Measurements from ENCODE around the gene LGALS9.

DNA sequence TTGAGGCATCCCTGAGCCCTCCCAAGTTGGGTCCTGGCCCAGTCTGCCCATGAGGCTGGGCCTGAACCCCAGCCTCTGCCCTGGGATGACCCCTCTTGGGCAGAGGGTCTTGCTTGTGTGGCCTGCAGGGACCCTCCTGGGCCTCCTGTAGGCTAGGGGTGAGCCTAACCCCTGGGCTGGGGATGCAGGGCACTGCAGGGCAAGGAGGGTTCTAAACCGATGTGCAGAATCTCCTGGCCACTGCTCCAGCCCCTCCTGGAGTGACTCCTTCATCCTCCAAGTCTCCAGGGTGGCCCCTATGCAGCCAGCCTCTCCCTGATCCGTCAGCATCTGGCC lies 37.5 kb downstream of the LGALS9 start:
- TF ChIP-seq, protein P1, sequence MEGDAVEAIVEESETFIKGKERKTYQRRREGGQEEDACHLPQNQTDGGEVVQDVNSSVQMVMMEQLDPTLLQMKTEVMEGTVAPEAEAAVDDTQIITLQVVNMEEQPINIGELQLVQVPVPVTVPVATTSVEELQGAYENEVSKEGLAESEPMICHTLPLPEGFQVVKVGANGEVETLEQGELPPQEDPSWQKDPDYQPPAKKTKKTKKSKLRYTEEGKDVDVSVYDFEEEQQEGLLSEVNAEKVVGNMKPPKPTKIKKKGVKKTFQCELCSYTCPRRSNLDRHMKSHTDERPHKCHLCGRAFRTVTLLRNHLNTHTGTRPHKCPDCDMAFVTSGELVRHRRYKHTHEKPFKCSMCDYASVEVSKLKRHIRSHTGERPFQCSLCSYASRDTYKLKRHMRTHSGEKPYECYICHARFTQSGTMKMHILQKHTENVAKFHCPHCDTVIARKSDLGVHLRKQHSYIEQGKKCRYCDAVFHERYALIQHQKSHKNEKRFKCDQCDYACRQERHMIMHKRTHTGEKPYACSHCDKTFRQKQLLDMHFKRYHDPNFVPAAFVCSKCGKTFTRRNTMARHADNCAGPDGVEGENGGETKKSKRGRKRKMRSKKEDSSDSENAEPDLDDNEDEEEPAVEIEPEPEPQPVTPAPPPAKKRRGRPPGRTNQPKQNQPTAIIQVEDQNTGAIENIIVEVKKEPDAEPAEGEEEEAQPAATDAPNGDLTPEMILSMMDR (IDR thresholded peaks at IDR 0.05) = no peak
- TF ChIP-seq POLR2A (IDR thresholded peaks at IDR 0.05) = no peak

Data from adrenal gland (tissue), 5 donors.